ENCODE measurements around the gene PRRT1. TPM values are rescaled to one million over a fixed set of nuclear protein-coding genes. Genes with fewer than 3 reads are reported as not detected.
A peak's percentile ranks its signal among the peaks of the same experiment; 100 is the strongest.

The PRRT1 gene
- total and polyA plus RNA-seq, 11 donors, result 0.28 to 1.1 (median 0.62) TPM

DNA sequence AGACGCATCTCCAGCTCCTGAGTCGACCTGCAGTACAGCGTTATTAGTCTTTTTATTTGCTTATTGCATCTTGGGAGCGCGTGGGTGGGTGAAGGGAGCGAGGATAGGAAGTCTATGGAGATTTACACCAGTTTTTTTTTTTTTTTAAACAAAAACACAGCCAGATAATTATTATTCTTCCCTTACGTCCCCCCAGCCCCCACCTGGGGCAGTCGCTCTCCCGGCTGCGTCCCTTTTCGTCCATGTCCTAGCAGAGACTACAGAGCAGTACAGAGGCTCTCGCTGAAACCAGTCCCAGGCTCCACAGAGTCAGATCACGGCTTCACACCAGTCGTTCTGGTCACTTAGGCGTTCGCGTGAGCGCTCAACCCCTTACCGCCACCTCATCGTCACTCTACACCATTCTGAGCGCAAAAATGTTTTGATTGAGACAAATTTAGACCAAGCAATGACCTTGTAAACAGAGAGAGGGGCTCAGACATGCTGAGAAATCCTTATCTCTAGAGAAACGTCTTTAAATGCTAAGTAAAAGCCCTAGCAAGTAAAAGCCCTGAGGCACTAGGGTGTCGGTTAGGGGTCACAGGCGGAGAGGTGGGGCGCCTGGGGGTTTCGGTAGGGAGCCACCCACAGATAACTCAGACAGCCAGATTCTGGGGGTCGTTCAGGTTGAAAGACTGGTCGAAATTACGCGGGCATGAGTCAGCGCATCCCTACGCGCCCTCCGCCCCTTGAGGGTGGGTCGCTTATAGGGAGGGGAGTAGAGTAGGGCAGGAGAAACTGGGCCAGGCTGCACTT is 1.2 kb upstream of the PRRT1 start:
- Histone ChIP-seq H3K4me3 (peak overlapping the region; percentile 47 to 91 (median 78)), H3K27me3 (peaks cover 0 to 45% (median 4%) of the 10 kb centered on the region in 9 donors), H3K27ac (peak overlapping the region; percentile 66 to 96 (median 91)), H3K4me1 (peaks cover 6 to 41% (median 21%) of the 10 kb centered on the region in 12 donors), H3K36me3 (peaks cover 0 to 29% (median 22%) of the 10 kb centered on the region in 9 donors), H3K9me3 (no peaks in the 10 kb centered on the region)
- intact Hi-C loops (cut with DNase I), result loop anchor here in 7 of 10 donors (1.0 to 10.0 kb wide), 6 partner anchors 22 to 108 kb away; partner anchors contain the start of gene FKBPL (in 1 of the 7)
- DNase-seq (peak in 2 of 5 donors; percentile 55 to 68), ATAC-seq (peak in 3 of 4 donors; percentile 22 to 38 (median 31))
- no peak for TF ChIP-seq POLR2A (IDR thresholded peaks at IDR 0.05)
- no peak for TF ChIP-seq CTCF (IDR thresholded peaks at IDR 0.05)
- 36 to 43% (median 38%) methylated on average over 32 to 35 of the region's 35 CpGs for whole genome bisulfite sequencing, 4 donors

DNA sequence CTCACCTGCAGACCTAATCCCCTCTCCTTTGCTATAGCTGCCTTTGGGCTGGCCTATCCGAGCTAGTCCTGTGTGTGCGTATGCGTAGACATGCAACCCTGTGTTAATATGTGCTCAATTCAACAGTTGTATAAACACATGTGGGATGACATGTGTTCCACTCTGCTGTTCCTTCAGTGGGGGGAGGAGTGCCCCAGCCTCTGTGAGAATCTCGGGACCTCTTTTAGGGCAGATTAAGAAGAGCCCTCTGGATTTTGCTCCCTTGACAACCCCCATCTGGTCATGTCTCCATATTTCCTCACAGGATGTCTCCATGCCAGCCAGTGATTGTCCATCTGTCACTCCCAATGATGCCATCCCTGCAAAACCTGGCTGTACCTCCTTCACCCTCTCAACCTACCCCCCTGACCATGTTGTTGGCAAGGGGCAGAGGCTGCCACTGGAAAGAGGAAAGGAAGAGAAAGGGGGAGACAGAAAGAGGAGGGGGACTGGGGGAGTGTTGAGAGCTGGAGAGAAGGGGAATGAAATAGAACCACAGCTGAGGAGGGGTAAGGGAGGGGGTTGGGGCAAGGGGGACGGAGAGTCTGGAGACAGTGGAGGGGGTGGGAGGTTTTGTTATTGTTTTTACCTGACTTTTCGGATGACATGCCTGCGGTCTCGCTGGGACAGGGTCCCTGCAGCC is 417 bp downstream of the PRRT1 start:
- Histone ChIP-seq H3K27me3 (peaks cover 0 to 48% (median 6%) of the 10 kb centered on the region in 9 donors), H3K27ac (peak overlapping the region in 5 of 12 donors; percentile 4 to 93 (median 54)), H3K9me3 (no peaks in the 10 kb centered on the region), H3K36me3 (peaks cover 0 to 12% (median 5%) of the 10 kb centered on the region in 9 donors), H3K4me3 (peak overlapping the region in 9 of 12 donors; percentile 41 to 91 (median 82)), H3K4me1 (peaks cover 6 to 41% (median 21%) of the 10 kb centered on the region in 12 donors)
- WGBS, 4 donors, result 36 to 47% (median 43%) methylated on average over 8 of the region's 8 CpGs
- no peak for TF ChIP-seq POLR2A (IDR thresholded peaks at IDR 0.05)
- TF ChIP-seq CTCF (IDR thresholded peaks at IDR 0.05), result no peak
- no peak for ATAC-seq
- intact Hi-C loops (cut with DNase I), result loop anchor here in 6 of 10 donors (5.0 to 10.0 kb wide), 4 partner anchors 34 to 107 kb away; no protein-coding TSS in a partner anchor
- no peak for DNase-seq

DNA sequence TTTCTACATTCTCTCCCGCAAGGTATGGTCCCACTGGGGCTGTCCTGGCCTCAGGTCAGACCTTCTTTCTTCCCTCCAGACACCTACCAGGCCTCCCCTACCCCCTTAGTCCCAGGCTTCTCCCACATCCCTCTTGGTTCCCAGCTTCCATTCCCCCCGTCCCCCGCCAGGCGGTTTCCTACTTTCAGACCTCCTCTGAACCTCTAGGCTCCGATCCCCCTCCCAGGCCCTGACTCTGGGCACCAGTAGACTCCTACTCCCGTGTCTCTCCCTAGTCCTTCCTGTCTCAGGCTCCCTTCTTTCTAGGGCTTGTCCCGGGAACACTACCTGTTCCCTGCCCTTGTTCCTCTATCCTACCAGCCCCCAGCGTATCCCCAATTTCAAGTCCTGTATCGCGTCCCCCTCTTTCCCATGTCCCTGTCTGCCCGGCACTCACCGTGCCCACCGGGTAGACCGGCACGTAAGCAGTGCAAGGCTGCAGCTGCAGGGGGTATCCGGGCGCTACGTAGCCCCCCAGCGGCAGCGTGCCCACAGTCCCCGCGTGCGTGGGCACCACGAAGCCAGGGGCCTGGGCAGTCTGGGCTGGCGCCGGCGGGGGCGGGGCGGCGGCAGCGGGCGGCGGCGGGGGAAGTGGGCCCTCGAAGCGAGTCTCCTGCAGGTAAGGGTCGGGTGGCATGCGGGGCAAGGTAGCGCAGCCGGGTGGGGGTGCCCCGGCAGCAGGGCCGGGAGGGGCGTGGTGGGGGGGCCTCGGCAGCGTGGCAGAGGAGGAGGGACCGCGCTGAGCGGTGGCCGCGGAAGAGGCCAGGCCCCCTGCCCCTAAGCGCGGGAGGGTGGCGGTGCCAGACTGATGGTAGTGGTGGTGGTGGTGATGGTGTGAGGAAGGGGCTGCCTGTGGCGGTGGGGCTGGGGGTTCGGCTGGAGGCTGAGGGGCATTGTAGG is 1.5 kb downstream of the PRRT1 start:
- DNase-seq (no peak), ATAC-seq (no peak)
- WGBS, 4 donors, result 36 to 59% (median 51%) methylated on average over 53 to 55 of the region's 55 CpGs
- H3K9me3 ChIP-seq, result no peaks in the 10 kb centered on the region
- H3K27ac ChIP-seq, result peak overlapping the region in 1 of 12 donors; percentile 41
- H3K4me3 ChIP-seq, result peak overlapping the region in 3 of 12 donors; percentile 69 to 91 (median 69)
- TF ChIP-seq POLR2A (IDR thresholded peaks at IDR 0.05), result no peak
- intact Hi-C loops (cut with DNase I), result loop anchor here in 6 of 10 donors (5.0 to 10.0 kb wide), 4 partner anchors 33 to 105 kb away; no protein-coding TSS in a partner anchor
- peaks cover 0 to 48% (median 6%) of the 10 kb centered on the region in 9 donors for H3K27me3 ChIP-seq
- peaks cover 6 to 37% (median 21%) of the 10 kb centered on the region in 12 donors for H3K4me1 ChIP-seq
- peaks cover 0 to 5% (median 0%) of the 10 kb centered on the region in 9 donors for H3K36me3 ChIP-seq
